ENCODE data around the gene C17orf100.

The C17orf100 gene

GRCh38 chr17:6669479-6670212 is 18.1 kb downstream of the C17orf100 start:
- Histone ChIP-seq H3F3A (ENCODE audit: insufficient read depth, low read length) (no peaks in the 10 kb centered on the region), H3K4me1 (ENCODE audit: low read length) (no peaks in the 10 kb centered on the region), H3K36me3 (replicated peaks; ENCODE audit: insufficient read depth, low read length) (no peaks in the 10 kb centered on the region), H4K20me1 (ENCODE audit: insufficient read depth, low read length) (no peaks in the 10 kb centered on the region), H2AFZ (ENCODE audit: low read length) (no peak overlapping the region), H3K4me2 (ENCODE audit: low read depth, low read length) (no peak overlapping the region), H3K27ac (ENCODE audit: low read length) (no peak overlapping the region), H3K9me2 (replicated peaks; ENCODE audit: insufficient read depth, low read length) (no peaks in the 10 kb centered on the region), H3K27me3 (replicated peaks; ENCODE audit: insufficient read depth, low read length) (no peaks in the 10 kb centered on the region), H3K9ac (ENCODE audit: low read length) (no peak overlapping the region), H3K79me2 (ENCODE audit: low read length) (no peaks in the 10 kb centered on the region), H3K9me3 (replicated peaks; ENCODE audit: insufficient read depth, low read length) (no peaks in the 10 kb centered on the region), H3K4me3 (ENCODE audit: low read length) (no peak overlapping the region)
- TF ChIP-seq EZH2 (optimal IDR thresholded peaks at IDR 0.05; ENCODE audit: low read depth, low read length) = no peak
- TF ChIP-seq EZH2phosphoT487 (IDR thresholded peaks at IDR 0.05; ENCODE audit: low read length) = no peak
- TF ChIP-seq CTCF (IDR thresholded peaks at IDR 0.05; ENCODE audit: low read length) = no peak
- no peak for DNase-seq

- Histone ChIP-seq H3K9ac (ENCODE audit: low read length) (no peak overlapping the region), H3F3A (ENCODE audit: insufficient read depth, low read length) (no peaks in the 10 kb centered on the region), H3K9me2 (replicated peaks; ENCODE audit: insufficient read depth, low read length) (no peaks in the 10 kb centered on the region), H3K4me3 (ENCODE audit: low read length) (no peak overlapping the region), H3K4me2 (ENCODE audit: low read depth, low read length) (no peak overlapping the region), H3K4me1 (ENCODE audit: low read length) (no peaks in the 10 kb centered on the region), H3K27ac (ENCODE audit: low read length) (no peak overlapping the region), H2AFZ (ENCODE audit: low read length) (no peak overlapping the region), H4K20me1 (ENCODE audit: insufficient read depth, low read length) (no peaks in the 10 kb centered on the region), H3K36me3 (replicated peaks; ENCODE audit: insufficient read depth, low read length) (no peaks in the 10 kb centered on the region), H3K9me3 (replicated peaks; ENCODE audit: insufficient read depth, low read length) (no peaks in the 10 kb centered on the region), H3K79me2 (ENCODE audit: low read length) (no peaks in the 10 kb centered on the region), H3K27me3 (replicated peaks; ENCODE audit: insufficient read depth, low read length) (no peaks in the 10 kb centered on the region)
- no peak for TF ChIP-seq EZH2phosphoT487 (IDR thresholded peaks at IDR 0.05; ENCODE audit: low read length)
- TF ChIP-seq CTCF (IDR thresholded peaks at IDR 0.05; ENCODE audit: low read length) = no peak
- DNase-seq = no peak
These were observed 19.0 kb downstream of the C17orf100 start for GRCh38 chr17:6670571-6670970.

- Histone ChIP-seq H3K79me2 (ENCODE audit: low read length) (no peaks in the 10 kb centered on the region), H3K4me2 (ENCODE audit: low read depth, low read length) (no peak overlapping the region), H2AFZ (ENCODE audit: low read length) (no peak overlapping the region), H3K4me1 (ENCODE audit: low read length) (no peaks in the 10 kb centered on the region), H3F3A (ENCODE audit: insufficient read depth, low read length) (no peaks in the 10 kb centered on the region), H4K20me1 (ENCODE audit: insufficient read depth, low read length) (no peaks in the 10 kb centered on the region), H3K36me3 (replicated peaks; ENCODE audit: insufficient read depth, low read length) (no peaks in the 10 kb centered on the region), H3K27me3 (replicated peaks; ENCODE audit: insufficient read depth, low read length) (no peaks in the 10 kb centered on the region), H3K9ac (ENCODE audit: low read length) (no peak overlapping the region), H3K9me3 (replicated peaks; ENCODE audit: insufficient read depth, low read length) (no peaks in the 10 kb centered on the region), H3K4me3 (ENCODE audit: low read length) (no peak overlapping the region), H3K27ac (ENCODE audit: low read length) (no peak overlapping the region), H3K9me2 (replicated peaks; ENCODE audit: insufficient read depth, low read length) (no peaks in the 10 kb centered on the region)
- DNase-seq = no peak
- TF ChIP-seq EZH2 (optimal IDR thresholded peaks at IDR 0.05; ENCODE audit: low read depth, low read length) (no peak), EZH2phosphoT487 (IDR thresholded peaks at IDR 0.05; ENCODE audit: low read length) (no peak), CTCF (IDR thresholded peaks at IDR 0.05; ENCODE audit: low read length) (no peak)
These were observed 19.4 kb downstream of the C17orf100 start for GRCh38 chr17:6670999-6671398.

Data from MM.1S (cell line).